ENCODE data around the gene TUBB2A.
"Not testable (repeated sequence)": the region's sequence is repeated elsewhere in the genome, so short reads cannot be mapped to it uniquely, and the experiment has no call there.

TUBB2A gene

DNA sequence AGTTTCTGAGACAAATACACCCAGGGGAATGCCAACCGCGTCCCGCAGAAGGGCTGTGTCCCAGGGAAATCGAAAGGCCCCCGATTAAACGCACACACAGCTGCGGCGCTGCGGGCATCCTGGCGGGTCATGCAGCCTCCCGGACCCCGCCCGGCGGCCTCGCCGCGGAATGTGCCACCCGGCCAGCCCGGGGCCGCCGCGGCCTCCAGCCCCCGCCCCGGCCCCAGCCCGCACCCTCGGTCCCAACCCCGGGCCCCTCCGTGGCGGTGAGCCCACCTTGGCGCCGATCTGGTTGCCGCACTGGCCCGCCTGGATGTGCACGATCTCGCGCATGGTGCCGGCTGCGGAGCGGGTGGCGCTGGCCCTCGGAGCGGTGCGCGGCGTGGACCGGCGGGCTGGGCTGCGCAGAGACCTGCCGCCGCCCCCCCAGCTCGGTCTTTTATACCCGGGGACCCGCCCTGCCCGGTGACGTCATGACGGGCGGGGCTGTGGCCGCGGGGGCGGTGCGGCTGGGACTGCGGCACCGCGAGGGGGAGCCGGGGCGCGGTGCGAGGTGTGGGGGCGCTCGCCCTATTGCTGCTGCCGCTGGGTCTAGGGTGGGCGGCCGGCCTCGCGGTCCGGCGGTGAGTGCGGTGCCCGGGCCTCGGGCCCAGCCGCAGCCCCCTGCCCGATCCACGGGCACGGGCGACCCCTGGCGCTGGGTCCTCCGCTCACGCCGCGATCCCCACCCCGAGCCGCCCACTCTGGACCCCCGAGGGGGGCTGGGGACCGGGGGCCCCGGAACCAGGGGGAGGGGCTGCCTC lies at the start of gene TUBB2A:
Gene TUBB2A (minus strand): TSS at position 414 of the 803 bp plus-strand sequence. CDS start 81 bp downstream, at position 333.
- DNase-seq: peak; percentile 71 to 86 (median 82)

DNA sequence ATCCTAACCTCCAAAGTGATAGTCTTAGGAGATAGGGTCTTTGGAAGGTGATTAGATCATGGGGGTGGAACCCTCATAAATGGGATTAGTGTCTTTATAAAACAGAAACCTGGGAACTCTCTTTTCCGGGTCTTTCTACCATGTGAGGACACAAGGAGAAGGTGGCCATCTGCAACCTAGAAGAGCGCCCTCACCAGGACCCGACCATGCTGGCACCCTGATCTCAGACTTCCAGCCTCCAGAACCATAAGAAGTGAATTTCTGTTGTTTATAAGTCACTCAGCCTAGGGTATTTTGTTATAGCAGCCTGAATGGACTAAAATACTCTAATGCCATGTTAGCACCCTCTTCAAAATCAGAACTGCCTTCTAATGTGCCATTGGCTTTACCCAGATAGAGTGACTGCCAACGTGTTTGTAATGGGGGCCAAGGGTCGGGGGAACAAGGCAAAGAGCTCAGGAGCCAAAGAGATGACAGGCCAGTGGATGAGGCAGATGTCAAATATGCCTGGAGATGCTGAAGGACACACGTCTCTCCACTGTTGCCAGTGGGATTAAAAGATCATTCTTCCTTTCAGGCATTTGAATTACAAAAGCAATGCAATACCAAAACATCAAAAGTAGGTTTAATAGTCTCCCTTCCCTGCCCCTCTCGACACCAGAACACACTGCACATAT lies 49.1 kb upstream of the TUBB2A start:
- DNase-seq: no peak

DNA sequence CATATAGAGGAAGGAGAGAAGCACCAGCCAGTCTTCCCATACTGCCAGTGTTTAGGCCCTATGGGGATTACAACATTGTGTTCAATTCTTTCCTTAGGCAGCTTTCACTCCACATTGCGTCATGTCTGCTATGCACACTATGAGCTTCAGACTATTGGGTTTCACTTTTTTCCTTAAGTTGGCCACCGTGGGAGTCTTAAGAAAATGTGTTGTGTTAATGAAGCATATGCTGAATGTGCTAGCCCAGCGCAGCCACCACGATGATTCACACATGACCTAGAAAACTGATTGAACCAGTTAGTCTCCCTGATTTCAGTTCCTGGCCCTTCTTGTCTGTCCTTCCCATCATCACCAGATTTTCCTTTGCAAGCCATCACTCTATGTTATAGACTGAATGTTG lies 48.6 kb upstream of the TUBB2A start:
- no peak for DNase-seq

DNA sequence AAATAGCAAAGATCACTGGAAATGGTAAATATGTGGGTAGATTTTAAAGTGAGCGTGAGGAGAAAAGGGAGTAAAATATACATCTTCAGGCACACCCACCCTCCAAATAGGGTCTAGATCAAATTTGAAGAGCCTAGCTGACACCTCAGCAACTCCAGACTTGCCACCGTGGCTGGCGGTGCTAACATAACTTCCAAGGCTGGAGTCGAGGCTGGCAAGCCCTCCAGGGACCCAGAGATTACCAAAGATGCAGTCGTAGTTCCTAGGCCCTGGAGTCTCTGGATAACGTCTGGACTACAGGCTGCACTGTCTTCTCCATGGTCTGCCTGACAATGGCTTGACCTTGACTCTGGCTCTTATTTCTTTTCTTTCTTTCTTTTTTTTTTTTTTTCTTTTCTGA lies 47.6 kb upstream of the TUBB2A start:
- DNase-seq: no peak

DNA sequence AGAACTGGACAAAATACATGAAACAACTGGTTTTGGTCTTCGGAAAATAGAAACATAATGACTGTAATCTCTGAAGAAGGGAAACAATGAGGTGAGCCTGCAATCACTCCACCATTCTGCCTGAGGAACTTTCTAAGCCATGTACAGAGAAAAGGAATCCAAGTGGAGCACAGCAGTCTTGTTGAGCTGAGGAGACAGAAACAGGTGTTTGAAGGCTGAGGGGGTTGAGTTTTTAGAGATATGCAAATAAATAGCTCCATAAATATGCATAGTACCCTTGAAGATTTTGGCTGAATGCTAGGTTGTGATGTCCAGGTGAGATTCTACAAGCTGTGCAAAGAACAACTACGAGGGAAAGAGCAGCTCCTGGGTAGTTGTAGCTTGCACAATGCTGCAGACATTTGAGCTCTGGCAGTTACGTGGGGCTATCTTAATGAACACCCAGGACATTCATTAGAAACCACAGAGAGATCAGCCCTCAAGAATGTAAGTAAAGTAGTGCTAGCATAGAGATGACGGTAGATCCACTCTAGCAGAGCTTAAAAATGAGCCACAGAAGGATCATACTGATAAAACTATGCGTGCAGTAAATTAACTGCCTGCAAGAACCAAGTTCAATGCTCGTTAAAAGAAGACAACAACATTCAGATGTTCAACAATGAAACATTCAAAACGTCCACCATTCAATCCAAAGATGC lies 45.8 kb upstream of the TUBB2A start:
- DNase-seq: no peak

DNA sequence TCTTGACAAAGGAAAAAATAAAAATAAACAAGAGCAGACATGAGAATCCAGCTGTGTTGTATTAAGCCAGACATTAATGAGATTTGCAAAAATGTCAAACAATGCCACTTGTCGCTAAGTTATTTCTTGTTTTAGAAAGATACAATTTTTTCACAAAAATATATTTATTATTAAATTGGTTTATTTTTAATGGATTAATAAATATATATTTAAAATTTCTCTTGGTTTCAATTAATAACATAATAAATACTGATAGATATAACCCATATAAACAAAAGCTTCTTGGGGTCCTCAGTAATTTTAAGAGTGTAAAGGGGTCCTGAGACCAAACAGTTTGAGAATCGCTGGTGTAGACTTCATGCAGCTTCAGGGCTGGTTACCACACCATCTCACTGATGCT lies 44.0 kb upstream of the TUBB2A start:
- no peak for DNase-seq

DNA sequence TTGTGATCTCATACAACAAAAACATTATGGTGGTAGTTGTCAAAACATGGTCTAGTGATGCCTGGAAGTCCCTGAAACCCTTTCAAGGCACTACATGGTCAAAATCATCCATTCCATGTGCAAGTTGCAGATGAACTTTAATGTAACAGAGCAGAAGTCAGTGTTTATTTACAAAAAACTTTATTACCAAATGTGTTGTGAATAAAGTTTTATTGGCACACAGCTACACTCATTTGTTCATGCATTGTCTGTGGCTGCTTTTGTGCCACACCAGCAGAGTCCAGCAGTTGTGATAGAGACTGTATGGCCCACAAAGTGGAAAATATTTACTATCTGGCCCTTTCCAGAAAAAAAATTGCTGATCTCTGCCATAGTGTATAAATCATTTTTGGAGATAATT lies 43.3 kb upstream of the TUBB2A start:
- DNase-seq: no peak

DNA sequence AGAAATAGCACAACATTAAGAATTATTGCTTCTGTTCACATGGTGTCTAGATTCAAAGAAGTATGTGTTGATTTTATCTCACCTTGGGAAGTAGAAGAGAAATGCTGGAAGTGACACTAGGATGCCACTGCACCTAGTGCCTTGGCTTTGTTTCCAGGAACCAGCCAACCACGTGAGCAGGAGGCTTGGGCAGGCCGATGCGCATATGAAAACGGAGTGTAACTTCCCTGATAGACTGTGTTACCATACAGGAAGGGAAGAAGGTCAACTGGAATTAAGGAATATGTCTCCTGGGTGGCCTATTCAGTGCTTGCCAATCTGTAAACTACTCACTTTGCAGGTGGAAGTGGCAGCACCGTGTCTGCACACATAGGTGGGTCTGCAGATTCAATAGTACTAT lies 42.0 kb upstream of the TUBB2A start:
- no peak for DNase-seq

DNA sequence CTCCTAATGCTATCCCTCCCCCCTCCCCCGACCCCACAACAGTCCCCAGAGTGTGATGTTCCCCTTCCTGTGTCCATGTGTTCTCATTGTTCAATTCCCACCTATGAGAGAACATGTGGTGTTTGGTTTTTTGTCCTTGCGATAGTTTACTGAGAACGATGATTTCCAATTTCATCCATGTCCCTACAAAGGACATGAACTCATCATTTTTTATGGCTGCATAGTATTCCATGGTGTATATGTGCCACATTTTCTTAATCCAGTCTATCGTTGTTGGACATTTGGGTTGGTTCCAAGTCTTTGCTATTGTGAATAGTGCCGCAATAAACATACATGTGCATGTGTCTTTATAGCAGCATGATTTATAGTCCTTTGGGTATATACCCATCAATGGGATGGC lies 40.4 kb upstream of the TUBB2A start:
- DNase-seq: not testable (repeated sequence)

DNA sequence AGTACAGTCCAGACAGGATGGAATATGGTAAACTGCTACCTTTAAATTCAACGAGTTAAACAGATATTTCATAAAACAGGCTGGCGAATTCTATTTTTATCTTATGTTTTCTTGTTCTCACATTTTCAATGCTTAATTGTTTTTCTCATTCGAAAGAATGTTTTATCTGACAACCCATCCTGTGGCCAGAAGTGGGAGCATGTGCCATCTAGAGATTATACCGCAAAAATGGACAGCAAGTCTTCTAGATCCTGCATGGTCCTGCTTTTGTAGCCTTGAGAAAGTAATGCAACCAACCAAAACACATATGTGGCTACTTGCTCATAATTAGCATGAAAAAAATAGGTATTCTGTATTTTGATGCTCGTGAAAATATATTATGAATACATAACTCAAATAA lies 39.4 kb upstream of the TUBB2A start:
- DNase-seq: no peak

DNA sequence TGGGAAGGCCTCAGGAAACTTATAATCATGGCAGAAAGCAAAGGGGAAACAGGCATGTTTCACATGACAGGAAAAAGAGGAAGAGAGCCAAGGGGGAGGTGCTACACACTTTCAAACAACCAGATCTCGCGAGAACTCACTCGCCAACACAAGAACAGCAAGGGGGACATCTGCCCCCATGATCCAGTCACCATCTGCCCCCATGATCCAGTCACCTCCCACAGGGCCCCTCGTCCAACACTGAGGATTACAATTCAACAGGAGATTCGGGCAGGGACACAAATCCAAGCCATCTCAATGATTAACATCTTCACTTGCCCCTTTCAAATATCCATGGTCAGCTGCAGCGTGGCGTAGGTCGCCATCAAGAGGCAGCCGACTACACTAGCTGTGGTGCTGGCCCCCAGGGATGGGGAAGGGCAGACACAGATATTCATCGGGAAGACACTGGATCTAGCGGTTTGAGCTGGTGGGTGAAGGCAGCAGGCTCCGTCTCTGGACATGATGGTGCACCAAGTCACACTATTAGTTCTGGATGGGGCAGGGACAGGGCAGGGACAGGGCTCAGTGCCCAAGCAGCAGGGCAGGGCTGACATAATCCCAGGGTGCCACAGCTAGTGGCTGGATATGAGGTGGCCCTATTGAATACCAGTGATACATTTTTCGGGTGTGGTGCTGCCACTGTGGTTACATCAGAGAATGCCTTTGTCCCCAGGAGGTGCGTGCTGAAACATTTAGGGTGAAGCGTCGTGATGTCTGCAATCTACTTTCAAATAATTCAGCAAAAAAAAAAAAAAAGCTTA lies 38.6 kb upstream of the TUBB2A start:
- DNase-seq: no peak

DNA sequence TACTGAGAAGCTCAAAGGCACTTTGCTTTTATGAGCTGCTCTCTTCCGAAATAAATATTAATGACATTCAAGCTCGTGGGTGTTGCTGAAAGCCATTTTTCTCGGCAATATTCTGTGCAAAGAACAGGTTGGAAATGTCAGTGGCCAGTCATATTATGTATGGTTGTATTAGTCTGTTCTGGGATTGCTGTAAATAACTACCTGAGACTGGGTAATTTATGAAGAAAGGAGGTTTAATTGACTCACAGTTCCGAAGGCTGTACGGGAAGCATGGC lies 38.0 kb upstream of the TUBB2A start:
- DNase-seq: no peak

DNA sequence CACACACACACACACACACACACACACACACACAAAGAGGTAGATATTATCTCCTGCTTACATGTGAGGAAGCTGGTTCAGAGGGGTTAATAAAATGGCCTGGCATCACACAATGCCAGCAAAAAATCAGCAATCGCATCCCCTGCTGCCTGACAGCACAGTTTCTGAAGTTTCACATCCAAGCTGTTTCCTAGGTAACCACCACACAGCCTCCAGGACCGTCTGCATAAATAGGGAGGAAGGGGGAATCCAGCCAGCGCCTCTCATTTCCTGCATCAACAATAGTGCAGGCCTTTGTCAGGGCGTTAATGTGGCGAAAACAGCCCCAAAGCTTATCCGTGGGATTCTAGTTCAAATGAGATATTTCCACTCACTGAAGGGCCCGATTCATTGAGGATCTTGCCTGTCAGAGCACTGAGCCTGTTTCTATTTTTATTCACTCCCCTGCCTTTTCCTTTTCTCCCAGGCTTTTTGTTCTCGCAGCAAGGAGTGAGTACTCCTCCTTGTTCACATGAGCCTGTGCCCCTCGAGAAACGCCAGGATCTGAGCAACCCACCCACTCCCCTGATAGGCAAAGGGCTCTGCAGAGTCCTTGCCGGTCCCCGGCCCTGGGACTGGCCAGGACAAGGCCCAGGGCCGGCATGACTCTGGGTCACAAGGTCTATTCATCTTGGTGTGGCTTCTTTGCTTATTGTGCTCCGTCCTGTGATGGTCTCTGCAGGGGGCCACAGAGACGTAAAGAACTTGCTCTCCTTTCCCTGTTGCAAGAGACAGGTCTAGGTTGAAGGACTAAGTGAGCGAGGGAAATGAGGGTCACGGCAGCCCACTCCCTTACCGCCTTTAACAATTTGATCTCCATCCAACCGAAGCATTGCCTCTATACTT lies 37.4 kb upstream of the TUBB2A start:
- DNase-seq: no peak

DNA sequence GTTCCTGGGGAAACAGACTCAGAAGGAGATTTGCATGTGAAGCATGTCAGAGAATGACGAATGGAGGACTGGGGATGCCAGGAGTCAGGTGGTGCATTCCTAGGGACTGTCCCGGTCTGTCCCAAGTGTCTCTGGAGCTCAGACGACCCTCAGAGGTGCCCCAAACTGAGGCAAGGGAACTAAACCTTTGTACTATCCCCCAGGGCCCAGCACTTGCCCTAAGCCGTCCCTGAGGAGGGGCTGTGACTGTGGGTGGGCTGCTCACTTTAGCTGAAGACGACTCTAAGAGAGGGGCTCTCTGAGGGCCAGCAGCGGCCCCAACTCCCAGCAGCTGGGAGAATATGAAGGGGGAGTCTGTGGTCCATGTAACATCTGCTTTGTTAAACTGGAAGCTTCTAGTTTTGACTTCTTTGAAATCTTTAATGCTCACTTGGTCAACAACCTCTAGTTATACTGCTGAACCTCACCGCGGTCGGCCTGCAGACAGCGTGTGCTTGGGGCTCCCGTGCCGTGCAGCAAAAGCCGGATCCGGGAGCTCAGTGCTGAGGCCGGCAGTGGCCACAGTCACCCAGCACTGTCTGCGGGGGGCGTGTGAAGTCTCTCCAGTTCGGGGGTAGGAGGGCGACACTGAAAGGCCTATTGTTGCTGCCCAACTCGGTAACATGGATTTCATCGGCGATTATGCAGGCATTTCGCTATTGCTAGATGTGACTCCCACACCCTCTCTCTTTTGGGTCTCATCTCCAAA lies 35.9 kb upstream of the TUBB2A start:
- no peak for DNase-seq

DNA sequence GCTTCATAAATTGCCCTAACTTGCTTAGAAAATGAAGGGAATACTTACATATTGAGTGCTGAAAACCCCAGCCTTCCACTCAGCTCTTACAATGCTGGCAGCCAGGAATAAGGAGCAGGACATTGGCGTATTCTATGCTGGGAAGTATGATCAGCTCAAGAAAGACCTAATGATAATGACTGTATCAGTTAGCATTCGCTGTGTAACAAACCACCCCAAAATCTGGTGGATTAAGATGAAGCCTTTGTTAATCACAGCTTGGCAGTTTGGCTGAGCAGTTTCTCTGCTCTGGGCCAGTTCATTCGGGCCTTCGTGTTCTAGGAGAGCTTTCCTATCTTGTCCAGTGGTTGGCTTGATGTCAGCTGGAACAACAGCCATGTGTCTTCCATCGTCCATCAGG lies 33.4 kb upstream of the TUBB2A start:
- no peak for DNase-seq

DNA sequence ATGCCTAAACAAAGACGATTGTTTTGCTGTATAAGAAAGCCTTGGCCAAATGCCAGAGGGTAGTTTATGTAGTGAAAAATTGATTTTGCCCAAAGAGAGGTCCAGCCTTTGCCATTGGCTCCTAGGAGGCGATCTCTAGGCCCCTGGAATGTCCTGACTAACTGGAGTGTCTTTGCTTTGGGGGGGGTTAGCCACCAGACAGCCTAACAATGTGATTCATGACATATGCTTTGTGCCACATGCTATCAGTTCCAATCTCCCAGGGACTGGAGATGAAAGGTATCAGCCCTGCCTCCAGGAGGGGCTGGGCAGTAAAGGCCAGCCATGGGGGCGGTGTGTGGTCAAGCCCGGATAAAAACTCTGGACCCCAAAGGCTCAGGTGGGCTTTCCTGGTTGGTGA lies 32.7 kb upstream of the TUBB2A start:
- no peak for DNase-seq

DNA sequence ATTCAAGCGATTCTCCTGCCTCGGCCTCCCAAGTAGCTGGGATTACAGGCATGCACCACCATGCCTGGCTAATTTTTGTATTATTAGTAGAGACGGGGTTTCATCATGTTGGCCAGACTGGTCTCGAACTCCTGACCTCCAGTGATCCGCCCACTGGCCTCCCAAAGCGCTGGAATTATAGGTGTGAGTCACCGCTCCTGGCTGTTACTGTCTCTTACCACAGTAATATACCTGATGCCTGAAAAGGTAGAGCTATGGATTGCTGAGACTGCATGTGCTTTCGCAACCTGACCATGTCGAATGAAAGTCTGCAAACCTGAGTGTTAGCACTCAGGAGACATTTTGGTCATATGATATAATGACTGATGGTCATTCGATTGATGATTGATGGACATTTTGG lies 31.8 kb upstream of the TUBB2A start:
- not testable (repeated sequence) for DNase-seq

DNA sequence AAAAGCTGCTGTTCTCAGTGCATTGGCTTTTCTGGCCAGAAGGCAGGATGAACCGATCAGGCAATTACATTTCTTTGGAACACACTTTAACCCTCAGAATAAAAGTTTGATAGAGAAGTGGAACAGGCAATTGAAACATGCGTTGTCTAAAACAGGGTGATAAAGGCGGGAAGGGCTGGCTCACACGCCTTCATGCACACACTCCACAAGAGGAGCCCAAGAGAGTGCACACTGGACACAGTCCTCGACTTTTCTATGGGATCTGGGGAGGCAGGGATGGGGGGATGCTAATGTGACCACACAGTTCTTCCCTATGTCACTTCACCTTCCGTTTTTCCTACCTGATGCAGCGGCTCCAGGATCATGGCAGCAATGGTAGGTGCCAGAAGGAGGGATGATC lies 30.9 kb upstream of the TUBB2A start:
- no peak for DNase-seq

DNA sequence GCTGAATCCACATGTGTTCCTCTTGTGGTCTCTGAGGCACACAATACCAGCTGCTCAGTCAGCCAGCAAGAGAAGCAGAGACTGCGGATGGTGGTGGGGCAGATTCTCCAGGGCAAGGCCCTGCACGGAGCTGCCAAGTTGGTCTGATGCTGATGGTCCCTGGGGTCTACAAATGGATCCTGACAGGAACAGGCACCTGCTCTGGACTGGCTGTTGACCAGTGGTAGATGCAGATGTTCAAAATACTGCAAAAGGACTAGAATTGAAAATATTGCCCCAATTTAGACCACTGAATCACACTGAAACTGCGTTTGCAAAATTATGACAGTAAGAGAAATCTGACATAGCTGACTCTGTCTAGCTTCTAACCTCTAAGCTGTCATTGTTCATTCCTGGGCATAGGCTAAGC lies 29.6 kb upstream of the TUBB2A start:
- no peak for DNase-seq

DNA sequence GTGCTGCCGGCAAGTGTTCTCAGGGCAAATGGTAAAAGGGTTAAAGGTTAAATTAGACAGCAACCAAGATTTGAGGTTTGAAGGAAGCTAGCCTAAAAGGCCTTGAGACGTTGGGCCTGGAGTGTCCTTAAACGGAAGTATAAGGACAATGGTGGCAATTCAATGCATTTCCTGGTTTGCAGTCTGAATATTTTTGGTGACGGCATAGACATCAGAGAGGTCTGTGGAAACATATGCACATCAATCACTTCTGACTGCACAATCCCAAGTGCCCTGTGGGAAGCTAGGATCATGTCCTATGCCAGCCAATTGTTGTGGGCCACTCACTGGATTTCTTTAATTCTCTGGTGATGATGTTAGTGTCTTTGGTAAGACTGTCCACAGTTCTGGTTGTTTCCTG lies 25.7 kb upstream of the TUBB2A start:
- no peak for DNase-seq

DNA sequence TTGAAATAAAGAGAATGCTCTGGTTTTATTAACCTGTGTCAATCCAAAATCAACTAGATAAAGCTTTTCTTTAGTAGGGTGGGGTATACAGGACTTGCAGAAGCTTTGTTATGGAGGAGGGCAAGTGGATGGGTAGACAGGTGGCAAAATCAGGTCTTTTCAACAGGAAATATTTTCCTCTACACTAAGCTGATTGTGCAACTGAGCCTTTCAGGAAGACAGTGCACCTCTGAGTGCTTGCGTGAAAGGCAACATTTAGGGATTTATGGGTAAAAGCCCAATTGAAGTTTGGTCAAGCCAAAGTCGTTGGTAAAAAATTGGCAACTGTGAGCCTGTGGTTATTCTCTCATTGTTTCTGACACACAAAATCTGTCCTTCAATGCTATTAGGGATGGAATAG lies 23.8 kb upstream of the TUBB2A start:
- no peak for DNase-seq

DNA sequence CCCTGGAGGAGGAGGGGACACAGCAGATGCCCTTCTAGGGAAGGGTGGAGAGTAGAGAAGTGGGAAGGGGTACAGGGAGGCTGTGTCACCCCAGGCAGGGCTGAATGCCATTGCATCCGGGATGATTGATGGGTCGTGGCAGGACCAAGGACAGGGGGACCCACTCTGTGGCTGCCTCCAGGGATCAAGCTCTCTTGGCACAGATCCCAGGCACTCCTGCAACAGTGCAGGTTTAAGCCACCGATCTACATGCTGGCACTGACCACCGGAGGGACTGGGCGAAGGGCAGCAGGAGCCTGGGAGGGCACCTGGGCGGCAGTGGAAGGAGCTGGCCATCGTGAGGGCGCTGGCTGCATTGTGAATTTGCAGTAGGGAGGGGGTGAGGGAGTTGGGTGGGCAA lies 22.6 kb upstream of the TUBB2A start:
- DNase-seq: not testable (repeated sequence)

Measured in activated CD4-positive, CD25-positive, alpha-beta regulatory T cell (primary cell).